GM13977 (cell line): Measurements from ENCODE around the gene DDC.

ENCODE experiments used
- DNase-seq: peaks from one replicate; pipeline ENCODE4 v3.0.0; 2012; ENCODE audit warnings: low spot score
- in situ Hi-C: fragments of 300-500 bp; cut with MboI; formaldehyde crosslinking; loops from one replicate; pipeline ENCODE4 v1.12.0; 2022; ENCODE audit warnings: low sequenced_read_pairs, low pct_unique_long_range_greater_than_20kb, mixed read lengths, inconsistent platforms; ENCODE audit not compliant: unreplicated experiment
- TF ChIP-seq, protein P1 (sequence below): IDR thresholded peaks from 2 replicates; pipeline ENCODE4 v1.5.1; 2012; ENCODE audit warnings: mild to moderate bottlenecking, control low read depth; ENCODE audit not compliant: insufficient read depth; ENCODE audit errors: extremely low read depth, missing control alignments

The DDC gene

DNA sequence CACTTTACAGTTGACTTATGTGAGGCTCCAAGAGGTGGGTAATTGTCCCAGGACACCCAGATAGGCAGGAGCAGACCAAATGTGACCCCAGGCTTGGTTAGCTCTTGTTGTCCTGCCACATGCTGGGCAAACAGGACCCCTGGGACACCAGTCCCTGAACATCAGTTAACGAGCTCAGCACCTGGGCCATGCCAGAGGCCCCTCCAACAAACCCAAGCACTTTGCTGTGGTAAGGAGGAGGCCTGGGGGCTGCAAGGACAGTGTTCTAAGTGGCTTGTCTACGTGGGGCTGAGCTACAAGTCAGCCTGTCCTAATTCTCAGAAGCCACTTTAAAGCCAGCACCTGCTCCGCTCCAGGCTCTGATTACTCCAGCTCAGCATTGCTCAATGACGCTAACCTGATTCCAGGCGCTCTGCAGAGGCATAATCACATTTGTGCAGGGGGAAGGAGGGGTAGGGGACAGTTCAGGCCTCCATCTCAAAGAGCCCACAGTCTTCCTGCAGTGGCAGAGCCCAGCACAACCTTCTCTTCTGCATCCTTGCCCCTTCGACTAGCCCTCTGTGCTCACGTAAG is 57.2 kb downstream of the DDC start:
- in situ Hi-C loops = no loop called here
- TF ChIP-seq, protein P1, sequence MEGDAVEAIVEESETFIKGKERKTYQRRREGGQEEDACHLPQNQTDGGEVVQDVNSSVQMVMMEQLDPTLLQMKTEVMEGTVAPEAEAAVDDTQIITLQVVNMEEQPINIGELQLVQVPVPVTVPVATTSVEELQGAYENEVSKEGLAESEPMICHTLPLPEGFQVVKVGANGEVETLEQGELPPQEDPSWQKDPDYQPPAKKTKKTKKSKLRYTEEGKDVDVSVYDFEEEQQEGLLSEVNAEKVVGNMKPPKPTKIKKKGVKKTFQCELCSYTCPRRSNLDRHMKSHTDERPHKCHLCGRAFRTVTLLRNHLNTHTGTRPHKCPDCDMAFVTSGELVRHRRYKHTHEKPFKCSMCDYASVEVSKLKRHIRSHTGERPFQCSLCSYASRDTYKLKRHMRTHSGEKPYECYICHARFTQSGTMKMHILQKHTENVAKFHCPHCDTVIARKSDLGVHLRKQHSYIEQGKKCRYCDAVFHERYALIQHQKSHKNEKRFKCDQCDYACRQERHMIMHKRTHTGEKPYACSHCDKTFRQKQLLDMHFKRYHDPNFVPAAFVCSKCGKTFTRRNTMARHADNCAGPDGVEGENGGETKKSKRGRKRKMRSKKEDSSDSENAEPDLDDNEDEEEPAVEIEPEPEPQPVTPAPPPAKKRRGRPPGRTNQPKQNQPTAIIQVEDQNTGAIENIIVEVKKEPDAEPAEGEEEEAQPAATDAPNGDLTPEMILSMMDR = no peak
- DNase-seq = no peak

- in situ Hi-C loops = no loop called here
- DNase-seq = no peak
- TF ChIP-seq, protein P1 = no peak
Measured at GRCh38 chr7:50505553-50506210, 59.5 kb downstream of the DDC start.

DNA sequence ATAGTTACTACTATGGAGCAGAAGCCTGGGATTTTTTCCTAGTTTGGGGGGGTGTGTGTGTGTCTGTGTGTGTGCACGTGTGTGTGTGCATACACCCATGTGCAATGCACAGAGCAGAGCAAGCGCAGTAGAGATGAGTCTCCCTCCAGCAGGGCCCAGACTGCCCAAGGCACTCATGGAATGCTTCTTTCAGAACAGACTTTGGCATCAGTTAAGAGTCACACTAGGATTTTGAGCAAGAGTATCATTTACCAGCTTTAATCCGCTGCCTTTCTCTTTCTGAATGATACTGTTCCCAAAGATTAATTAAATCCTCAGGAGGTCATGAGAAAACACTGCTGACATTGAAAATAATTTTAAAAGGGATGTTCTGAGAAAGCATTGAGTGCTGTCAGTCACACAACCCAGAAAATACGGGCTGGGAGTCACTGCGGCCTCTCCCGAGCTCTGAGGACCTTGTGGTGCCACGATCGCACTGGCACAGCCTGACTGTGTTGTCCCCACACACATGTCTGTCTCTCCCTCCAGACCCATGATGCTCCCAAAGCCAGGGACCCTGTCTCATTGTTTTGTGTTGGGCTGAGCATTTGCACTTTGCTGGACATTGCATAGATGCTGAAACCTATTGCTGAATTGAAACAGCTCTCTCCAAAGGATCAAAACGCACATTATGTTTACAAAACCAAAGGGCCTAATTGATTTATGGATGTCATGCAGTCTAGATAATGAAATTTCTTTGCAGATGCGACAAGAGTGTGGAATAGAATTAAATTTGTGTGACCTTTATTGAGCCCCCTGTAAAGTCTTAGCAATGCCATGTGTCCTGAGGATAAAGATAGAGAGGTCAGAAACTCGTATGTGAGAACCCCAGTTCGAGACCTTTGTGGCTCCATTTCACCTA is 60.3 kb downstream of the DDC start:
- in situ Hi-C loops = no loop called here
- TF ChIP-seq, protein P1 = no peak
- no peak for DNase-seq

DNA sequence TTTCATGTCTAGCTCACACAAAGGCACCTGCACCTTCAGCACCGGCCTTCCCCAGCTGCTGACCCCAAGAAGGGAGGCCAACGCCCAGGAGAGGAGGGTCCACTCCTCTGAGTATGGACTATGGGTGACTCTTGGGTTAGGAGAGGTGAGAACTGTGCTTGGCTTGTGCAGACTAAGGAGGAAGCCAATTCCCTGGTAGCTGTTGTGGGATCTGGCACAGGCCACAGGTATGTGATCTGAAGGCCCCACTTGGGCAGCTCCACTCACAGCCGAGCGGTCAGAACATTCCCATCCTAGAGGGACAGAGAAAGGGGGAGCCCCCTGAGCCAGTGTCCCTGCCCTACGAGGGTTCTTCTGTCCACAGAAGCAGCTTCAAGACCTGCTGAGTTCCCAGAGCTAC is 62.3 kb downstream of the DDC start:
- TF ChIP-seq, protein P1 = no peak
- DNase-seq = no peak
- in situ Hi-C loops = no loop called here

DNA sequence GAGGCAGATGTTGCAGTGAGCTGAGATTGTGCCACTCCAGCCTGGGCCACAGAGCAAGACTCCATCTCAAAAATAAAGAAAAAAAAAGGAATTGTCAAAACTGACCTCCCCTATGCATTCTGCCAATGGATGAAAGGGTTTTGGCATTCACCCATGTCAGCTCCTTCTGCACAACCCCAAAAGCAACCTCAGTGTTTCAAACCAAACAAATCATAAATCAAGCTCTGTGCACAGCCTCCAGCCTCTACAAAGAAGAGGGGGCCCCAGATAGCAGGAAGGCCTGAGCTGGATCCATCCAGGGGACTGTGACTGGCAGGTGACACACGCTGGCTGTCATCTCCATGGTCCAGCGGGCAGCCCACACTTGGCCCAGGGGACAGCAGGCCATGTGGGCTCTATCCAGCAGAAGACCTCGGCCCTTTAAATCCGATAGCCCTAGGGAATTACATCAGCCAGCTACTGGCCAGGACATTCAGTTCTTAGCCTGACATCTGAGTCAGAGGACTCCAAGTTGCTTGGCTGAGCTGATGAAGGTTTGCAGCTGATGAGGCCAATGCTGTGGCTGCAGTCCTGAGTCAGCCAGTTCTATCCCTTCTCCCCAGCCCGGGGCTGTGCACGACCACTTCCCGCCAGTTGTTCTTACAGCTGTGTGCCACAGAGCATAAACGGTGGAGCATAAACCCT is 63.1 kb downstream of the DDC start:
- no peak for DNase-seq
- in situ Hi-C loops = no loop called here

GRCh38 chr7:50499092-50499491 is 66.1 kb downstream of the DDC start:
- no peak for DNase-seq
- TF ChIP-seq, protein P1 = no peak
- in situ Hi-C loops = no loop called here

More for the DNA sequence above, 63.1 kb downstream of the DDC start:
- TF ChIP-seq, protein P1 = no peak
